ENCODE results near the gene GMPPB.

GMPPB gene

DNA sequence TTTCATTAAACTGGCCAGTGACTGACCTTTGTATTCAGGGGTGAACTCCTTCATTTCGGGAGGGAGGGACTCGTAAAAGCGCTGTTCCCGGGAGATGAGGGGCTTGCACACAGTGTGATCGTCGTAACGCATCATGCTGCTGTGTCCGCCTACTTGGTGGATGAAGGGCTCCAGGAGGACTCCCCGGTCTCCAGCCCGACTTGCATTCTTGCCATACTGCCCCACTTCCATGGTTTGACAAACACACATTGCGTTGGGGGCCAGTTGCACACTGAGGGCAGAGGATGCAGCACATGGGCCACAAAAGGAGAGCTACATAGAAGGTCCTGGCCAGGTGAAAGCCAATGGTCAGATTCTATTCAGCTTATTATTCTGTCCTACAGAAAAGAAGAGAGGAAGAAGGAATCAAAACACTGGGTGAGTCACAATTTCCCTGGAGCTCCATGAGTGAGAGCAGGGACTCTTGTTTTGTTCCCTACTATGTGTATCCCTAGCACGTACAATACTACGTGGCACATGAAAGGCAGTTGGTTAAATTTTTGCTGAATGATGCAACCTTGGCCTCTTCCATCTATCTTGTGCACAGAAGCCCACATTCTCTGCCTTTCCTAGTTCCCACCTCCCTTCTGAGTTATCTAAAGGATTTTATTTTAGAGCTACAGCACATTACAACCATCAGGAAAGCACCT, 24.2 kb upstream of the GMPPB start:
- ATAC-seq (replicated peaks): no peak
- Mint-ChIP-seq H3K4me1 (peaks cover 4 to 8% of the 10 kb centered on the region in 2 donors), H3K27me3 (no peaks in the 10 kb centered on the region), H3K36me3 (peaks cover 6 to 33% of the 10 kb centered on the region in 2 donors), H3K9me3 (no peaks in the 10 kb centered on the region), H3K4me3 (no peak overlapping the region), H3K27ac (peak overlapping the region; percentile 34)
- DNase-seq: no peak

DNA sequence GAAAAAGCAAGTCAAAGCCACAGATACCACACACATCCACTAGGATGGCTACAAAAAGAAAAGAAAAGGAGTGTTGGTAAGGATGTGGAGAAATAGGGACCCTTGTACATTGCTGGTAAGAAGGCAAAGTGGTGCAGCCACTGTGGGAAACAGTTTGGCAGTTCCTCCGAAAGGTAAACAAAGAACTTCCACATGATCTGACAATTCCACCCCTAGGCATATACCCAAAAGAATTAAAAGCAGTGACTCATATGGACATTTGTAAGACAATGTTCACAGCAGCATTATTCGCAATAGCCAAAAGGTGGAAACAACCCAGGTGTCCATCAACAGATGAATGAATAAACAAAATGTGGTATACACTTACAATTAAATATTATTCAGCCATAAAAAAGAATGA, 22.2 kb upstream of the GMPPB start:
- H3K4me1 Mint-ChIP-seq: peaks cover 4 to 8% of the 10 kb centered on the region in 2 donors
- no peak overlapping the region for H3K27ac Mint-ChIP-seq
- DNase-seq (no peak), ATAC-seq (replicated peaks) (no peak)
- H3K9me3 Mint-ChIP-seq: no peaks in the 10 kb centered on the region
- peaks cover 6 to 31% of the 10 kb centered on the region in 2 donors for H3K36me3 Mint-ChIP-seq
- no peak overlapping the region for H3K4me3 Mint-ChIP-seq
- H3K27me3 Mint-ChIP-seq: no peaks in the 10 kb centered on the region

DNA sequence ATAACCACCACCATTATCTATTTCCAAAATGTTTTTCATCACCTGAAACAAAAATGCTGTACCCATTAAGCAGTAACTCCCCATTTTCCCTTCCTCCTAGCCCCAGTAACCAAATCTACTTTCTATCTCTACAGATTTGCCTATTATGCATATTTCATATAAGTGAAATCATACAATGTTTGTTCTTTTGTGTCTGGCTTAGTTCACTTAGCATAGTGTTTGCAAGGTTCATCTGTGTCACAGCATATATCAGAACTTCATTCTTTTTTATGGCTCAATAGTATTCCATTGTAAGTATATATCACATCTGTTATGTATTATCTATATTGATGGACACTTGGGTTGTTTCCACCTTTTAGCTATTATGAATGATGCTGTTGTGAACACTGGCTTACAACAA, 16.7 kb upstream of the GMPPB start:
- Mint-ChIP-seq H3K36me3 (peaks cover 28 to 39% of the 10 kb centered on the region in 2 donors), H3K9me3 (peaks cover 0 to 2% of the 10 kb centered on the region in 2 donors), H3K4me3 (no peak overlapping the region), H3K4me1 (peaks cover 2 to 19% of the 10 kb centered on the region in 2 donors), H3K27me3 (no peaks in the 10 kb centered on the region), H3K27ac (no peak overlapping the region)
- no peak for DNase-seq
- ATAC-seq (replicated peaks): no peak

DNA sequence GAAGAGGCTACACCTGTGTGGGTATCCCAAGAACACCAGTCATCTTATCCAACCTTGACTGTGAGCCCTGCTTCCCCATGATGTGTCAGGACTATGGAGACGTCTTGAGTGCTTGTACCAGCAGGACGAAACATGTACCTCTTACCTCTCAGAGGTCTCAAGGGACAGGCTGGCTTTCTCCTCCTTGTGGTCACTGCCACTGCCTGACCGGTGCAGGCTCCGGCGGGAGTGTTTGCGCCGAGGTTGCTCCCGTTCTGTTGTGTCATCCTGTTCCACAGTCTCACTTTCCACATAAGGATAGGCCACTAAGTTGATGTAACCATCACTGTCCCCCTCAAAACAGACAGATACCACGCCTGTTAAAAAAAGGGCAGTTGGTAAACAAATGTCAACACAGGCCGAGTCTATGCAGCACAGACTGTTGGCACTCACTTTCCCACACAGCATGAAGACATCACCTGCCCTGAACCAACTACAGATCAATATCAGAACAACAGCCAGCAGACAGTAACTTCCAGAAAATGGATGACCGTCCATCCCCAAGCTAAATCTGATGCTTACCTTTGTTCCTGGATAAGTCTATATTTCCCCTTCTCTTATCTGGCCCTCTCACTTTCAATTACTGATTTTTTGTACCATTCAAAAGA, 14.4 kb upstream of the GMPPB start:
- DNase-seq (no peak), ATAC-seq (replicated peaks) (no peak)
- peaks cover 24 to 40% of the 10 kb centered on the region in 2 donors for H3K36me3 Mint-ChIP-seq

DNA sequence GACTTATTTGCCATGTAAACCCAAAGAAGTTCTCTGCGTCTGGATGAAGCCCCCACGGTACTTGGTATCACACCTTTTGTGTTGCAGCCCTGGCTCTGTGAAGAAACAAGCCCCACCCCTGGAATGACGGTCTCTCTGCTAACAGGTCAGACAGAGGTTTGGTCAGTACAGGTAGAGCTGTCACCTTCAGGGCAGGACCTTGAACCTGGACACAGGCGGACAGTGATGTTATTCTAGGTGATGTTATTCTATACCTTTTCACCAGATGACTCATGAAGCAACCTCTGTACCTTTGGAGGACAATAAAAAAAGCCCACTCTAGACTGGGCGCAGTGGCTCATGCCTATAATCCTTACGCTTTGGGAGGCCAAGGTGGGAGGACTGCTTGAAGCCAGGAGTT, 11.0 kb upstream of the GMPPB start:
- H3K36me3 Mint-ChIP-seq: peaks cover 36 to 53% of the 10 kb centered on the region in 2 donors
- no peak for ATAC-seq (replicated peaks)
- no peak overlapping the region for H3K27ac Mint-ChIP-seq

More for the DNA sequence above, 14.4 kb upstream of the GMPPB start:
- Mint-ChIP-seq H3K27ac (no peak overlapping the region), H3K27me3 (no peaks in the 10 kb centered on the region), H3K4me3 (no peak overlapping the region), H3K9me3 (peaks cover 0 to 2% of the 10 kb centered on the region in 2 donors), H3K4me1 (peaks cover 2 to 11% of the 10 kb centered on the region in 2 donors)

DNA sequence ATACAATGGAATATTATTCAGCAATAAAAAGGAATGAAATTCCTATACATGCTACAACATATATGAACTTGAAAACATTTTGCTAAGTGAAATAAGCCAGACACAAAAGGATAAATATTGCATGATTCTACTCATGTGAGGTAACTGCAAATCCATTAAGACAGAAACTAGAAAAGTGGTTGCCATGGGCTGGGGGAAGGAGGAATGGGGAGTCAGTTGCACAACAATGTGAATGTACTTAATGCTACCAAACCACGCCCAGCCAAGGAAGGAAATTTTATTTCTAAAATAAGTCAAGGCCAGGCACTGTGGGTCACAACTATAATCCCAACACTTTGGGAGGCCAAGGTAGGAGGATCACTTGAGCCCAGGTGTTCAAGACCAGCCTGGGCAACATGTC, 9.8 kb upstream of the GMPPB start:
- ATAC-seq (replicated peaks) (no peak), DNase-seq (no peak)
- Mint-ChIP-seq H3K9me3 (peaks cover 0 to 2% of the 10 kb centered on the region in 2 donors), H3K36me3 (peaks cover 32 to 55% of the 10 kb centered on the region in 2 donors), H3K27ac (no peak overlapping the region), H3K27me3 (no peaks in the 10 kb centered on the region), H3K4me3 (no peak overlapping the region), H3K4me1 (peaks cover 2 to 11% of the 10 kb centered on the region in 2 donors)

More for the DNA sequence above, 11.0 kb upstream of the GMPPB start:
- no peak for DNase-seq
- H3K9me3 Mint-ChIP-seq: peaks cover 0 to 2% of the 10 kb centered on the region in 2 donors
- H3K4me1 Mint-ChIP-seq: peaks cover 2 to 11% of the 10 kb centered on the region in 2 donors
- H3K4me3 Mint-ChIP-seq: no peak overlapping the region
- no peaks in the 10 kb centered on the region for H3K27me3 Mint-ChIP-seq

DNA sequence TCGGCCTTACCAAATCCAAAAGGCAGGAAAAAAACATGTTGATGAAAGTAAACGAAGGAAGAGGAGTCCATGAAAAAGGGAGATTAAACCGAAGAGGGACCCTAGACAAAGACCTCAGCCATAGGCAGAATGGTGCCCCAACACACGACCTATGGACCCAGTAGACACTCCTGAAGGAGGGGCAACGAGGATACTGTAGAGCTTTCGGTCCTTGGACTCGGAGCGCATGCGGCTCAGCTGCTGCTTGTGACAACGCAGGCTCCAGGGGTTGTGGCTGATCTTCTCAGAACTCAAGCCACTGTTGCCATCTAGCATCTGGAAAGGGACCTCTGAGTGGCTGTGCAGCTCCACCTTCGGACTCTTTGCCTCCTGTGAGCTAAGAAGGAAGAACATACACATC, 8.8 kb upstream of the GMPPB start:
- ATAC-seq (replicated peaks): no peak
- no peak overlapping the region for H3K4me3 Mint-ChIP-seq
- H3K27ac Mint-ChIP-seq: no peak overlapping the region
- H3K9me3 Mint-ChIP-seq: peaks cover 0 to 2% of the 10 kb centered on the region in 2 donors
- peaks cover 2 to 9% of the 10 kb centered on the region in 2 donors for H3K4me1 Mint-ChIP-seq
- peaks cover 28 to 53% of the 10 kb centered on the region in 2 donors for H3K36me3 Mint-ChIP-seq
- DNase-seq: no peak
- no peaks in the 10 kb centered on the region for H3K27me3 Mint-ChIP-seq

DNA sequence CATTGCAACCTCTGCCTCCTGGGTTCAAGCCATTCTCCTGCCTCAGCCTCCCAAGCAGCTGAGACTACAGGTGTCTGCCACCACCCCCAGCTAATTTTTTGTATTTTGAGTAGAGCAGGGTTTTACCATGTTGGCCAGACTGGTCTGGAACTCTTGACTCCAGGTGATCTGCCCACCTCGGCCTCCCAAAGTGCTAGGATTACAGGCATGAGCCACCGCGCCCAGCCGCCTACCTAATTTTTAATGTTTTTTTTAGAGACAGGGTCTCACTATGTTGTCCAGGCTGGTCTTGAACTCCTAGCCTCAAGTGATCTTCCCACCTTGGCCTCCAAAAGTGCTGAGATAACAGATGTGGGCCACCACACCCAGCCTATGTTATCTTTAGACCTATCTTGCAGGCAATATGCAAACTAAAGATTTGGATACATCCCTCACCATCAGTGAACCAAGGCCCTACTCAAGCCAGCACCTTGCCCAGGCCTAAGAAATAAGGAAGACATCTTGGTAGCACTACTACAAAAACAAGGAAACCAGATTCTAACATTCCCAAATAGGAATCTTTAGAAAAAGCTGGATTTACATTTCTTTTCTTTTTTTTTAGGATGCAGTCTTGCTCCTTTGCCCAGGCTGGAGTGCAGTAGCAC, 6.3 kb upstream of the GMPPB start:
- ATAC-seq (replicated peaks): no peak
- H3K36me3 Mint-ChIP-seq: peaks cover 23 to 50% of the 10 kb centered on the region in 2 donors

DNA sequence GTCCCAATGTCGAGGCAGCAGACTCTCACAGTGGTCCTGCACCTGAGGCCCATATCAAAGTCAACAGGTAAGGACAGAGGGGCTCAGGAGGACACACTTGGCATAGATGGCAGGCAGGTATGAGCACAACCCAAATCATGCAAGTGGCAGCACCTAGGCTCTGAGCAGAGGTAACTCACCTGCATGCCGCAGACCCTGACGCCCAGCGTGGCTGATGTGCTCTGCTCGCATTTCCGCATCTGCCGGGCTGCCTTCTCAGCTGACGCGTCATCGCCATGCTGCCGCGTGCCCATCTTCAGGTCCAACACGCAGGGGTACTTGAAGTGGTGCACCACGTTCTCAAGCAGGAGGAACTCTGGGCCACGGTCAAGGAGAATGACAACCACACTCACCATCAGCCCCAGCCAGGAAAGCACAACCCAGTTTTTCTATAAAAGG, 4.2 kb upstream of the GMPPB start:
- H3K4me1 Mint-ChIP-seq: peaks cover 14 to 36% of the 10 kb centered on the region in 2 donors
- no peak for DNase-seq
- no peak for ATAC-seq (replicated peaks)
- H3K4me3 Mint-ChIP-seq: no peak overlapping the region
- no peaks in the 10 kb centered on the region for H3K9me3 Mint-ChIP-seq
- no peaks in the 10 kb centered on the region for H3K27me3 Mint-ChIP-seq
- H3K36me3 Mint-ChIP-seq: peaks cover 22 to 42% of the 10 kb centered on the region in 2 donors
- peak overlapping the region; percentile 65 for H3K27ac Mint-ChIP-seq

More for the DNA sequence above, 6.3 kb upstream of the GMPPB start:
- no peak for DNase-seq
- Mint-ChIP-seq H3K9me3 (no peaks in the 10 kb centered on the region), H3K27me3 (no peaks in the 10 kb centered on the region), H3K4me1 (peaks cover 7 to 14% of the 10 kb centered on the region in 2 donors), H3K4me3 (no peak overlapping the region), H3K27ac (no peak overlapping the region)

DNA sequence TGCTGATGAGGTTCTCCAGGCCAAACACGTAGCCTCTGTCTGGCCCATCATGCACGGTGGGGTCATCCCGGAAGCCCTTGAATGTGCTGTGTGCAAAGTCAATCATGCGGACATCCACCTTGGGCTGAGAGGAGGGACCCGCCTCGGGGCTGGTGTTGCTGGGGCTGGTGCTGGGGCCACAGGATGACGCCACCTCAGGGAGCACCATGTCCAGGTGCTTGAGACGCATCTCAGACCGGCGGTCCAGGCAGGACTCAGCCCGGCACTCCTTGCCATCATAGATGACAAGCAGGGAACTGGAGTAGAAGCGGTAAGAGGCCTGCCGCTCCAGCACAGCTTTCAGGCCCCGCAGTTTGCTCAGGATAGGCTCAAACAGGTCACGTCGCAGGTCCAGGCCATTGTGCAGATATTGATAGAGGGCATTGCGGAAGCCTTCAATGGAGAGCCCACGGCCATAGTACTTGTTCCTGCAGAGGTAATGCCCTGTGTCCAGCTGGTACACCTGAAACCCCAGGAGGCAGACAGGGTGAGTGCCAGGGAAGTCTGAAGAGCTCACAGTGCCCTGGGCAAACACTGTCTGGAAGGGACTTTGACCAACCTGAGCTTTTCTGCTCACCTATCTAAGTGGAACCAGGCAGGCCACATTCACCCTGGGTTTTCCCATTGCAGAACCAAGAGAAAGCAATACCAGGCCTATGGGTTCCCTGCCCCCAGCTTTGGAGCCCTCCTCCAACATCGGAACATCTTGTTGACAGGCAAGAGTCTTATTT, 3.6 kb upstream of the GMPPB start:
- H3K27me3 Mint-ChIP-seq: no peaks in the 10 kb centered on the region
- peak overlapping the region; percentile 66 for H3K27ac Mint-ChIP-seq
- no peaks in the 10 kb centered on the region for H3K9me3 Mint-ChIP-seq
- DNase-seq (no peak), ATAC-seq (replicated peaks) (no peak)
- H3K36me3 Mint-ChIP-seq: peaks cover 17 to 41% of the 10 kb centered on the region in 2 donors
- peaks cover 19 to 42% of the 10 kb centered on the region in 2 donors for H3K4me1 Mint-ChIP-seq
- no peak overlapping the region for H3K4me3 Mint-ChIP-seq

DNA sequence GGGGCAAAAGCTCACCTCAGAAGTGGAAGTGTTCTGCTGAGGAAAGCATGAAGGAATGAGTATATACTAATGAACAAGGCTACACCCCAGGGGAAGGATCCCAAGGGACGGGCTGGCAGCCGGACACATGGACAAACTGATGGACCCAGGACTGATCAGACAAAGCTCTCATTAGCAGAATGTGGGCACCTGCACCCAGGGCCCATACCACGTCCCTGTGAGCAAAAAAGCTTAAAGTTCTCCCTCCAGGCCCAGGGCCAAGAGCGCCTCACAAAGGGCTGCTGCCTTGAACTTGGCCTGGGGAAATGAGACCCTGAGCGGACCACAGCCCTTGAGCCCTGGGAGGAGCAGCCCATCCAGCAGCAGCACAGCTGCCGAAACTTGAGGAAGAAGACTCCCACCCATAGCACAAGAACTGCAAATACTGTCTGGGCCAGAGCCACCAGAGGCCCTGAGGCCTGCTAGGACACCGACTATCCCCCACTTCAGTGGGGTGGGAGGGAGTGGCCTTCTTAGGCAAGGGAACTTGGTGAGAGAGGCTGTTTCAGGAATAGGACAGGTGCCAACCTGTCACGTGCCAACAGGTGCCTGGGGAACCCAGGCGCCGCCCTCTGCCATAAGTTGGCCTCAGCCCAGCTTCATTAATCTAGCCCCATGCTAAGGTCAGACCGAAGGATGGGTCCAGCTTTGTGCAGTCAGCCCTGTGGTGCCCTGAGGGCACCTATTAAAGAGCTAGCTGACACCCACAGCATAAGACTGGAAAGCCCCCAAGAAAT, 2.3 kb upstream of the GMPPB start:
- no peak overlapping the region for H3K4me3 Mint-ChIP-seq
- peak overlapping the region; percentile 65 for H3K27ac Mint-ChIP-seq
- no peaks in the 10 kb centered on the region for H3K9me3 Mint-ChIP-seq
- DNase-seq (no peak), ATAC-seq (replicated peaks) (no peak)
- H3K36me3 Mint-ChIP-seq: peaks cover 20 to 42% of the 10 kb centered on the region in 2 donors
- H3K4me1 Mint-ChIP-seq: peaks cover 25 to 51% of the 10 kb centered on the region in 2 donors
- H3K27me3 Mint-ChIP-seq: no peaks in the 10 kb centered on the region

DNA sequence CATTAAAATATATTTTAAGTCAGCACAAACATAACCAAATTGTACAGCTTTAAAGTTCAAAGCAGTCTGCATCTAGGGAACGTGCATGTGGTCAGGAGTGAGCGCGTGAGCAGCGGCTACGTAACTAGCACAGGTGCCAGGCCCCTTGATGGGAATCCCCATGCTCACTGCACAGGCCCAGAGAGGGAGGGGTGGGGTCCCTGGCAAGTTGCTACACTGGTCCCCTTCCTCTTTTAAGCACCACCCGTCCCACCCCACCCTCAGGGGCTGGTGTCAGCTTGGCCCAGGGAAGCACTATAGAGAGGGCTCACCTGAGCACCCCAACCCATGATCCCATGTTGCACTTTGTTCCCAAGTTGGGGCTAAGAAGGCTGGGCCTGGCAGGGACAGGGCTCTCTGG, 835 bp upstream of the GMPPB start:
- no peaks in the 10 kb centered on the region for H3K9me3 Mint-ChIP-seq
- H3K27me3 Mint-ChIP-seq: no peaks in the 10 kb centered on the region
- peak; percentile 28 to 33 for ATAC-seq (replicated peaks)
- H3K4me3 Mint-ChIP-seq: peak overlapping the region; percentile 88 to 95
- H3K4me1 Mint-ChIP-seq: peaks cover 37 to 66% of the 10 kb centered on the region in 2 donors
- DNase-seq: peak; percentile 46
- H3K36me3 Mint-ChIP-seq: peaks cover 32 to 52% of the 10 kb centered on the region in 2 donors
- H3K27ac Mint-ChIP-seq: peak overlapping the region; percentile 100

DNA sequence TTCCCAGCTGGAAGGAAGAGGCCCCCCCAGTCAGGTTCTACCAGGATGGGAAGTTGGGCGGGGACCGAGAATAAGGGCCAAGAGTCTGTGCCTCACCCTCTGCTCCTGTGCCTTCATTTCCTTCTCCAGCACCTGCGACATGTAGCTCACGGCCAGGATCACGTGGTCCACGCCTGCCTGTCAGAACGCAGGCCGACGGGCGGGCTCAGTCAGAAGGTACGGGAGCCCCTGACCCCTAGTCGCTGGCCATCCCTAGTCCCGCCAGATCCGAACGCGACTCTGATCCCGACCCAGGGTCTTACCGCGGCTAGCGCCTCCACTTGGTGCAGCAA, 489 bp downstream of the GMPPB start:
- no peaks in the 10 kb centered on the region for H3K27me3 Mint-ChIP-seq
- peak overlapping the region; percentile 88 to 95 for H3K4me3 Mint-ChIP-seq
- peak; percentile 30 for ATAC-seq (replicated peaks)
- peak overlapping the region; percentile 100 for H3K27ac Mint-ChIP-seq
- peak; percentile 43 for DNase-seq
- H3K4me1 Mint-ChIP-seq: peaks cover 48 to 79% of the 10 kb centered on the region in 2 donors
- H3K36me3 Mint-ChIP-seq: peaks cover 35 to 55% of the 10 kb centered on the region in 2 donors
- peaks cover 0 to 3% of the 10 kb centered on the region in 2 donors for H3K9me3 Mint-ChIP-seq
